ENCODE data around the gene SYCE3.

Gene SYCE3

DNA sequence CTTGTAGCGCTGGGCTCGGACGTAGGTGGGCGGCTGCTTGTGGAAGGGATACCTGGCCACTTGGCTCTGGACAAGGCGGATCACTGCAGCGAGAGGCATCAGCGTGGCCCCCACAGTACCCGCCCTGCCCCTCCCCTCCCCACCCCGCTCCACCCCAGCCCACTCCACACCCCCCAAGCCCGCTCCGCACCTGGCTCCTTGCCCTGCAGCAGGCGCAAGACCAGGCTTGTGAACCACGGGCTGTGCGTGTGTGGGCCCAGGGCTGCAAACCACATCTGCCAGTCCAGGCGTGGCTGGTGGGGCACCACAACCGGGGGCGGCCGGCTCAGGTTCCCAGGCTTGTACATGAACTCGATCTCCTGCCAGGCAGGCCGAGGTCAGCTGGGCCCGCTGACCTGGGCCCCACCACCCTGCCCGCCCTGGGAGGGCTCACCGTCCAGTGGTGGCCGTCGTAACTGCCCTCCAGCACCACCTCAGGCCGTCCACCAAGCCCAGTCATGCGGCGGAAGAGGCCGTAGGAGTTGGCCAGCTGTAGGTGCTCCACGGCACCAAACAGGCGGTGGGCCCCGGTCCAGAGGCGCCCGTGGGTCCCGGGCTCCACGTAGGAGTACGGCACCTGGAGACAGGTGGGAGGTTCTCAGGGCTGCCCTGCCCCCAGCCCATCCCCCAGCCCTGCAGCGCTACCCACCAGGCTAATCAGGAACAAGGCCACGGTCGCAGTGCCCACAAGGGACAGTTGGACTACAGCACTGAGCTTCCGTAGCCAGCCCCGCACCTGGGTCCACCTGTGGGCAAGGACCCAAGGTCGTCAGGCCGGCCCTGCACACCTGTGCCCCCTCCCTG lies 58.1 kb downstream of the SYCE3 start:
- in situ Hi-C loops (cut with MboI; ENCODE audit: low sequenced_read_pairs), result no loop called here

DNA sequence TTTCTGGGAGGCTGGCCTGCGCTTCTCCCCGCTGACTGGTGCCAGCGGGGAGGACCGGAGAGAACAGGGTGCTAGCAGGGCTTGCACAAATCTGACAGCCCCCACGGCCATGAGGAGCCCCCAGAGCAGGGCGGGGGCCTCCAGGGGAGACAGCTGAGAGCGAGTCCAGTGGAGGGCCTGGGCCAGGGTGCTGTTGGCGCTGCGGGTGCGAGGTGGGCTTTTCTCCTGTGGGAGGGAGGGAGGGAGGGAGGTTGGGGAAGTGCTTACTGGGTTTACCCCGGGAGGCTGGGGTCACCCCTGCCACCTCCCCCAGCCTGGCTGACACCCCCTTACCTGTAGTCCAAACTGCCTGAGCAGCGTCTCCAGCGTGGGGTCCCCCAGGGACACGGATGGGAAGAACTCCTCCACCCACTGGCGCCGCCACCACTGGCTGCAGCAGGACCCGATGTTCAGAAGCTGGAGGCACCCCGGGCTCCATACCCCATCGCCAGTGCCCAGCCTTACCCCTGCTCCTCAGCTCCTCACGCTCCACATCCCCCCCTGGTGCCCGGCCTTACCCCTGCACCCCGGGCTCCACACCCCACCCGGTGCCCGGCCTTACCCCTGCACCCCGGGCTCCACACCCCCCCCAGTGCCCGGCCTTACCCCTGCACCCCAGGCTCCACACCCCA lies 59.1 kb downstream of the SYCE3 start:
- in situ Hi-C loops (cut with MboI; ENCODE audit: low sequenced_read_pairs), result no loop called here

DNA sequence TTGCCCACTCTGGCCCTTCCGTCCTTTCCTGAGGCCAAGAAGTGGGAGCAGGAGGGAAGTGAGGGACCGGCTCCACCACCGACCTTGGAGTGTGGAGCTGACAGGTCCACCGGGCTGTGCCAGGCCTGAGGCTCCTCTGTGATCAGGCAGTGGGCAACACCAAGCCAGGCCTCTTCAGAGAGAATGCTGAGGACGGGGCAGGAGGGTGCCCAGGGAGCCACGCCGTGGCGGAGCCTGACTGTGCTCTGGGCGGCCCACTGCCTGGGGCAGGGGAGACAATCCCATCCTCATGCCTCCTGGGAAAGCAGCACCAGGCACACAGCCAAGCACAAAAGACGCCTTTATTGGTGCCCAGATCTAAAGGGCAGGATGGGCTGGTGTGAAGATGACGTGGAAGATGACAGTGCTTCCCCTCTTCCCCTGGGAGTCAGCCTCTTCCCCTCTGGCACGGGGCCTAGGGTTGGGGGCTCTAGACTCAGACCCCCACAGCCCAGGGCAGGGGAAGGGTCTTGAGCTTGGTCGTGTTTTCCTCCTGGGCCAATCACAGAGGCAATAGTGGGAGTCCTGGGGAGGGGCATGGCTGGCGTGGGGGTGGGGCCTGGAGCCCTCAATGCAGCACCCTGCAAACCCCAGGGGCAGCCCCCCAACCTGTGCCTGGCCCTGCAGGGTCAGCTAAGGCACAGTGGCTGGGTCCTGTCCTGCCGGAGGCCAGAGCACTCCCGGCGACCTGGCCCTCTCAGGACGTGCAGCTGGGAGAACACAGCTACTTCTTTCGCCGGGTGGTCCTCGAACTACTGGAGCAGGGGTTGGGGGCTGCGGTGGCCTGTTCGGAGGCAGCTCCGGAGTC lies 59.9 kb downstream of the SYCE3 start:
- in situ Hi-C loops (cut with MboI; ENCODE audit: low sequenced_read_pairs), result no loop called here

- in situ Hi-C loops (cut with MboI; ENCODE audit: low sequenced_read_pairs), result no loop called here
Observed at GRCh38 chr22:50502096-50502495, 60.6 kb downstream of the SYCE3 start.

Data from HL-60/S4 treated with retinoic acid at 250 ng/mL for 4 days and 3 days (cell line).